HFF-Myc (cell line): ENCODE data around the gene MPP2.
"Not testable (repeated sequence)": the region's sequence is repeated elsewhere in the genome, so short reads cannot be mapped to it uniquely, and the experiment has no call there.

ENCODE experiments used
- DNase-seq: peaks from one replicate; pipeline ENCODE4 v3.0.0-alpha.2; 2011; ENCODE audit warnings: low read depth; ENCODE audit errors: extremely low read depth
- H3K4me3 ChIP-seq: replicated peaks from 2 replicates; pipeline ENCODE4 v1.5.1; 2011; ENCODE audit warnings: low read depth, mild to moderate bottlenecking, control low read depth, low read length
- TF ChIP-seq, protein P1 (sequence below): IDR thresholded peaks from 2 replicates; pipeline ENCODE4 v1.5.1; 2012; ENCODE audit warnings: mild to moderate bottlenecking, low read depth, low read length, control low read depth; ENCODE audit errors: missing control alignments

The MPP2 gene

DNA sequence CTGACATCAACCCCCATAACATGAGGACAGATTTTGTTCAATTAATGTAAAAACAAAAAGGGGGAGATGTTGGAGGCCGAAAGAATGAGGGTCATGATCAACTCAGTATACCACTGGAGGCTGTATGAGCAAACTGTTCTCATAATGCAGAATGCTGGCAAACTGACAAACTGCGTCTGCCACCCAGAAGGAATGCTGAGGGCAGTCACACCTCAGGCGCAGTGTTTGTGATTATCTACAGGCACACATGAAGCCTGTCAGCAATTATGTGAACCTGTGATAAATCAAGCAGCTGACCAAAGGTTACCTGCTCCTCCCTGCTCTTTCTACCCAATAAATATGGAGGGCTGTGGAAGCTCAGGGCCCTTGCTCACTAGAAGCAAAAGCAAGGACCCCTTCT lies 33.0 kb downstream of the MPP2 start:
- TF ChIP-seq, protein P1, sequence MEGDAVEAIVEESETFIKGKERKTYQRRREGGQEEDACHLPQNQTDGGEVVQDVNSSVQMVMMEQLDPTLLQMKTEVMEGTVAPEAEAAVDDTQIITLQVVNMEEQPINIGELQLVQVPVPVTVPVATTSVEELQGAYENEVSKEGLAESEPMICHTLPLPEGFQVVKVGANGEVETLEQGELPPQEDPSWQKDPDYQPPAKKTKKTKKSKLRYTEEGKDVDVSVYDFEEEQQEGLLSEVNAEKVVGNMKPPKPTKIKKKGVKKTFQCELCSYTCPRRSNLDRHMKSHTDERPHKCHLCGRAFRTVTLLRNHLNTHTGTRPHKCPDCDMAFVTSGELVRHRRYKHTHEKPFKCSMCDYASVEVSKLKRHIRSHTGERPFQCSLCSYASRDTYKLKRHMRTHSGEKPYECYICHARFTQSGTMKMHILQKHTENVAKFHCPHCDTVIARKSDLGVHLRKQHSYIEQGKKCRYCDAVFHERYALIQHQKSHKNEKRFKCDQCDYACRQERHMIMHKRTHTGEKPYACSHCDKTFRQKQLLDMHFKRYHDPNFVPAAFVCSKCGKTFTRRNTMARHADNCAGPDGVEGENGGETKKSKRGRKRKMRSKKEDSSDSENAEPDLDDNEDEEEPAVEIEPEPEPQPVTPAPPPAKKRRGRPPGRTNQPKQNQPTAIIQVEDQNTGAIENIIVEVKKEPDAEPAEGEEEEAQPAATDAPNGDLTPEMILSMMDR: no peak
- no peak for DNase-seq
- no peak overlapping the region for H3K4me3 ChIP-seq

DNA sequence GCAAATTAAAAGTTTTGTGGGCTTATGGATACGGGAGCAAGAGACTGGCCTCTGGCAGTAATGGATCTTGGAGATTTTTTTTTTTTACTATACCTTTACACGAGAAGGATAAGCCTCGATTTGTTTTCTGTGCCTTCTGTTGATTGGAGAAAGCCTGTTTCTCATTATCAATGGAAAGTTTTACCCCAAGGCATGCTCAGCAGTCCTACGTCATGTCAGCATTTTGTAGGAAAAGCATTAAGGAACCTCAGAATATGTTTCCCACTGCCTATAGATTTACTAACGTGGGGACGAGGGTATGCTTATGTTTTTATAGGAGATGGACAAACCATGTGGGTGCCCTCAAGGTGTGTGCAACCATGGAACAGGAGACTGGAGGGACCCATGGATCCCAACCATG lies 33.5 kb downstream of the MPP2 start:
- H3K4me3 ChIP-seq: no peak overlapping the region
- no peak for DNase-seq
- TF ChIP-seq, protein P1: no peak

- TF ChIP-seq, protein P1: peak; percentile 5
- H3K4me3 ChIP-seq: no peak overlapping the region
- no peak for DNase-seq
Measured at GRCh38 chr17:43873091-43873490, 34.2 kb downstream of the MPP2 start.

DNA sequence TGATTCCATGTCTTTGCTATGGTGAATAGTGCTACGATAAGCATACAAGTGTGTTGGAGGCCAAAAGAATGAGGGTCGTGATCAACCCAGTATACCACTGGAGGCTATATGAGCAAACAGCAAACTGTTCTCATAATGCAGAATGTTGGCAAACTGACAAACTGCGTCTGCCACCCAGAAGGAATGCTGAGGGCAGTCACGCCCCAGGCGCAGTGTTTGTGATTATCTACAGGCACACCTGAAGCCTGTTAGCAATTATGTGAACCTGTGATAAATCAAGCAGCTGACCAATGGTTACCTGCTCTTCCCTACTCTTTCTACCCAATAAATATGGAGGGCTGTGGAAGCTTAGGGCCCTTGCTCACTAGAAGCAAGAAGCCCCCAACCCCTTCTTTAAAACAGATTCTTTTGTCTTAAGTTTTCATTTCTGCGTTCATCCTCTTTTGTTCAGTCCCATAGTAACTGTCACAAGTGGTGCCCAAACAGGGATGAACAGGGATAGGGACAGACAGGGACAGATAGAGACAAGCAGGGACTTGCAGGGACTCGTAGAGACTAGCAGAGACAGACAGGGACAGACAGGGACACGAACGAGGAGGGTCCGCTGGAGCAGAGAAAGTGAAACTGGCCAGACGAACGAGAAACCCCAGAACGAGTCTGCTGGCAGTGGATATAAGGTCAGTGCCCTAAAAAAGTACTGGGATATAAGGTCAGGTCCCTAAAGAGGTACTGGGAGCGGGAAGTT lies 35.2 kb downstream of the MPP2 start:
- H3K4me3 ChIP-seq: no peak overlapping the region
- DNase-seq: no peak
- TF ChIP-seq, protein P1: no peak

- DNase-seq, H3K4me3 ChIP-seq: not testable (repeated sequence)
Measured at GRCh38 chr17:43869031-43869430, 38.3 kb downstream of the MPP2 start.

DNA sequence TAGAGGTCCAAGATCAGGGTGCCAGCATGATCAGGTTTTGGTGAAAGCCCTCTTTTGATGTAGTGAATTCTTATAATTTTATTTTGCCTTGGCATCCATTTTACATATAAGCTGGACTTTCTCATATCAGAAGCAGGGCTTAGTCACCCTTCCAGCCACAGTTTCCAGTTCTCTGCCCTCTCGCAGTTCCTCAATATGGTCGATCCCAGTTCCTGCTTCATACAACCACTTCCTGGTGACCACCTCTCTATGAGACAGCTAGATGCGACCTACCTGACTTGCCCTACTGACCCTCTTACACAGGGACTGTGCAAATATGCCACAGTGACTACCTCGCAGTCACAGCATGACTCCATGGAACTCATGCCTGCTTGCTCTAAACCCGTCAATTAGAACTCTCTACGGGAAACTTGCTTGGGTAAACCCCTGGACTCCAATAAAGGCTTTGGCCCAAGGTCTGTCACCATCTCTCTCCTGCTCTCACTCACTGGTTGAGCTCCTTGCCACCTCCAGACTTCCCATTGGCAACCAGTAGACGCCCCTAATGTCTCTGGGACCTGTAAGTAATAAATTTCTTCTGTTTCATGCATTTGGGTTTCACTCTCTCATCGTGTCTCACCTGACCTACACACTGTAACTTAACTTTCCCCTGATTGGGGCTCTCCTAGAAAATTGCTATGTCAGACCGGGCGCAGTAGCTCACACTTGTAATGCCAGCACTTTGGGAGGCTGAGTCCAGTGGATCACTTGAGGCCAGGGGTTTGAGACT lies 38.9 kb downstream of the MPP2 start:
- DNase-seq: no peak
- TF ChIP-seq, protein P1: no peak
- no peak overlapping the region for H3K4me3 ChIP-seq

DNA sequence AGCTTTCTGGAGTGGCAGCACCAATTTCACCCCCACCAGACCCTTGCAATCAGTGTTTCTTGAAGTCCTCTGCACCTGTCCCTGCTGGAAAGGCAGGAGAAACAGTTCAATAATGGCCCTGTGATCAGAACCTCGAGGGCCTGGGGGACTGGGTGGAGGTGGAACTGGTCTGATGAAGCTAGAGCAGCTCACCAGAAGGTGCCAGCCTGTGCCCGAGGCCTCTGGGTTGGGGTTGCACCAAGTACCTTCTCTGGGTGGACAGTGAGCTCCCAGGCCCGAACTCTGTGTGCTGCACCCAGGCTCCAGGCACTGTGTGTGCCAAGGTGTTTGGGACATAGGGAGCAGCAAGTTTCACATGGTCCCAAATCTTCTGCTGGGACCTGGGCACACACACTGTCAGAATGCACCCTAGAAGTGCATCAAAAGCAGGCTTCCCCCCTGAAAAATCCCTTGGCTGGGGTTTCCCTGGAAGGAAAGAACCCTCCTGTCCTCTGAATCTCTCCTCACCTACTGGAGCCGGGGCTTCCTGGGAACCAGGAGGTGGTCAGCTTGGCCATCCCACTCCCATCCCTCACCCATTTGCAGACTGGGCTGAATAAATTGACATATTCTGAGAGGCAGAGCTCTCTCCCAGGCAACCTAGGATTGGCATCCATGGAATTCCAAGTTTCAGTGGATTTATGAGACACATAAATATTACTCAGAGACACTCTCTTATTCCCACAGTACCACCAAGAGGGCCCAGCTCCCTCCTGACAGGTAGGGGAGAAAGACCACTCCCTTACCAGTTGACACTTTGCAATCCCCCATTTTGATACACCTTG lies 43.0 kb downstream of the MPP2 start:
- no peak overlapping the region for H3K4me3 ChIP-seq
- TF ChIP-seq, protein P1: no peak
- DNase-seq: no peak
